T-cell (primary cell): ENCODE data around the gene RYK. TPM values are rescaled to one million over a fixed set of nuclear protein-coding genes. Genes with fewer than 3 reads are reported as not detected.

Experiments used
- ATAC-seq, 4 experiments: fragments of 200-7000 bp in 3 of 4; fragments of 150-1000 bp in 1 of 4; cut with Tn5 transposase; replicated peaks in 1 of 4; 1 replicate in 3 of 4; 2 replicates in 1 of 4; pipeline ENCODE4 v1.10.0; 2021; ENCODE audit warnings: moderate library complexity in 3 of 4, mild to moderate bottlenecking in 2 of 4, moderate number of reproducible peaks in 1 of 4
- CTCF ChIA-PET, 2 donors: fragments of 300-600 bp; sonication (Branson Sonifier 250); formaldehyde crosslinking; loops; one replicate each; lab custom pipeline; 2022; ENCODE audit warnings: antibody characterized with exemption in 2 of 2; lab: Charles Lee
- POLR2A ChIA-PET, 2 donors: fragments of 300-600 bp; sonication (Branson Sonifier 250); formaldehyde crosslinking; loops; one replicate each; lab custom pipeline; 2022; ENCODE audit warnings: antibody characterized with exemption in 2 of 2; lab: Charles Lee
- DNase-seq, 35 experiments: peaks; one replicate each; pipeline versions ENCODE4 v3.0.0 to v3.0.0-alpha.2; 2013 to 2023
- H3K27ac ChIP-seq: one replicate; pipeline ENCODE4 v1.5.1; 2013; ENCODE audit warnings: low read length
- H3K27me3 ChIP-seq, 2 experiments: replicated peaks in 1 of 2; 1 replicate in 1 of 2; 2 replicates in 1 of 2; pipeline versions ENCODE4 v1.6.1 to v1.7.0; 2013; ENCODE audit warnings: low read length in 1 of 2, mixed read lengths in 1 of 2; ENCODE audit not compliant: control insufficient read depth in 2 of 2, insufficient read depth in 2 of 2; ENCODE audit errors: extremely low read depth in 1 of 2
- H3K36me3 ChIP-seq, 2 donors: 1 replicate in 1 of 2; 2 replicates in 1 of 2; pipeline versions ENCODE4 v1.6.1 to v1.7.0; 2013; ENCODE audit warnings: low read length in 1 of 2; ENCODE audit not compliant: control insufficient read depth in 2 of 2, insufficient read depth in 1 of 2; ENCODE audit errors: extremely low read depth in 1 of 2
- H3K4me1 ChIP-seq, 2 experiments: 1 replicate in 1 of 2; 2 replicates in 1 of 2; pipeline versions ENCODE4 v1.6.1 to v1.7.0; 2013; ENCODE audit warnings: low read length in 2 of 2, mixed read lengths in 1 of 2; ENCODE audit not compliant: insufficient read depth in 2 of 2, control insufficient read depth in 1 of 2; ENCODE audit errors: extremely low read depth in 1 of 2
- H3K4me3 ChIP-seq, 2 donors: 1 replicate in 1 of 2; 2 replicates in 1 of 2; pipeline versions ENCODE4 v1.5.1 to v1.7.0; 2013; ENCODE audit warnings: mild to moderate bottlenecking in 2 of 2, low read length in 1 of 2, moderate library complexity in 1 of 2; ENCODE audit not compliant: control insufficient read depth in 1 of 2; ENCODE audit errors: extremely low read depth in 1 of 2
- H3K9me3 ChIP-seq: 2 replicates; pipeline ENCODE4 v1.7.0; 2013
- H3K27ac Mint-ChIP-seq, 2 donors: one replicate each; pipeline ENCODE4 v1.8.0; 2020 to 2021; ENCODE audit warnings: mild to moderate bottlenecking in 2 of 2, mixed read lengths in 2 of 2
- H3K27me3 Mint-ChIP-seq, 2 donors: one replicate each; pipeline ENCODE4 v1.8.0; 2021 to 2022; ENCODE audit warnings: mixed read lengths in 2 of 2
- H3K36me3 Mint-ChIP-seq: one replicate; pipeline ENCODE4 v1.8.0; 2021; ENCODE audit warnings: mixed read lengths
- H3K4me1 Mint-ChIP-seq, 3 donors: one replicate each; pipeline ENCODE4 v1.8.0; 2020 to 2022; ENCODE audit warnings: mixed read lengths in 3 of 3, mild to moderate bottlenecking in 1 of 3
- H3K4me3 Mint-ChIP-seq, 3 donors: one replicate each; pipeline ENCODE4 v1.8.0; 2020 to 2022; ENCODE audit warnings: mild to moderate bottlenecking in 3 of 3, mixed read lengths in 3 of 3, moderate library complexity in 3 of 3
- H3K9me3 Mint-ChIP-seq, 3 donors: one replicate each; pipeline ENCODE4 v1.8.0; 2020 to 2022; ENCODE audit warnings: mixed read lengths in 3 of 3
- WGBS: methylation state at CpG from one replicate; pipeline ENCODE4 v1.1.5; 2013; ENCODE audit warnings: missing lambda C conversion rate; ENCODE audit not compliant: insufficient coverage; 5-methylcytosine and 5-hydroxymethylcytosine counted together
- total RNA-seq, 35 experiments: library from RNA in 6 of 35; stranded (reverse) in 6 of 35; fragments of 120-200 nt in 1 of 35; gene quantifications; one replicate each; pipeline versions ENCODE4 v1.2.1 to v1.2.4 and lab custom pipeline; 2013 to 2026

The RYK gene
- 10 to 100 TPM; 33.6 to 46.3 (median 38.0) TPM for total RNA-seq
- 51.2 TPM for total RNA-seq (2013)
- total RNA-seq (lab: John Stamatoyannopoulos, UW): 44.2 to 80.4 (median 57.2) reads per million in 29 experiments

- Mint-ChIP-seq H3K27me3 (no peaks in the 10 kb centered on the region), H3K27ac (peak within 1 kb of the TSS; percentile 94), H3K9me3 (no peaks in the 10 kb centered on the region), H3K4me1 (peaks cover 46 to 60% (median 49%) of the 10 kb centered on the region in 3 donors), H3K4me3 (peak within 1 kb of the TSS; percentile 91 to 95 (median 94)), H3K36me3 (peaks cover 6% of the 10 kb centered on the region)
- peak within 1 kb of the TSS; percentile 70 to 89 for H3K4me3 ChIP-seq
- H3K27me3 ChIP-seq: no peaks in the 10 kb centered on the region
- ATAC-seq (peak; percentile 82 to 89 (median 88)), DNase-seq (peak; percentile 44 to 87 (median 64))
- ChIA-PET POLR2A (no interaction called here), CTCF (interaction anchor here (0.5 to 1.3 kb wide), 2 partner anchors 37 to 232 kb away, joined by 3 to 4 read pairs; no protein-coding TSS in a partner anchor)
- WGBS: under 1% methylated on average over 47 of the region's 59 CpGs
- H3K27ac ChIP-seq: peak within 1 kb of the TSS; percentile 58
- H3K36me3 ChIP-seq: no peaks in the 10 kb centered on the region
- peaks cover 7 to 14% of the 10 kb centered on the region in 2 experiments for H3K4me1 ChIP-seq
- H3K9me3 ChIP-seq: no peaks in the 10 kb centered on the region
Measured at GRCh38 chr3:134250717-134251220, at the start of gene RYK. Gene RYK, minus strand, starts transcription at chr3:134250859. Its CDS starts 205 bp downstream, at chr3:134250654.

- H3K27me3 Mint-ChIP-seq: peaks cover 8 to 11% of the 10 kb centered on the region in 2 donors
- ChIA-PET CTCF (interaction anchor here (0.7 kb wide), 2 partner anchors 176 to 482 kb away, joined by 3 to 6 read pairs; no protein-coding TSS in a partner anchor), POLR2A (no interaction called here)
- Histone ChIP-seq H3K4me1 (peaks cover under 1% of the 10 kb centered on the region in 2 experiments), H3K27ac (no peak overlapping the region), H3K27me3 (peaks cover 0 to 3% of the 10 kb centered on the region in 2 experiments), H3K4me3 (no peak overlapping the region), H3K36me3 (no peaks in the 10 kb centered on the region), H3K9me3 (no peaks in the 10 kb centered on the region)
- DNase-seq (no peak), ATAC-seq (no peak)
- no peaks in the 10 kb centered on the region for H3K36me3 Mint-ChIP-seq
- no peak overlapping the region for H3K27ac Mint-ChIP-seq
- H3K4me1 Mint-ChIP-seq: peaks cover 0 to 2% (median 0%) of the 10 kb centered on the region in 3 donors
- no peak overlapping the region for H3K4me3 Mint-ChIP-seq
- 100% methylated on average over 1 of the region's 1 CpG for WGBS
- peaks cover 0 to 4% (median 0%) of the 10 kb centered on the region in 3 donors for H3K9me3 Mint-ChIP-seq
Measured at GRCh38 chr3:134299888-134300206, 49.2 kb upstream of the RYK start.

- no peaks in the 10 kb centered on the region for H3K36me3 ChIP-seq
- no peak overlapping the region for H3K4me3 Mint-ChIP-seq
- CTCF ChIA-PET: interaction anchor here (0.6 to 0.7 kb wide), 3 partner anchors 176 to 481 kb away, joined by 3 to 6 read pairs (median 3); no protein-coding TSS in a partner anchor
- no peaks in the 10 kb centered on the region for H3K36me3 Mint-ChIP-seq
- POLR2A ChIA-PET: no interaction called here
- H3K4me1 Mint-ChIP-seq: peaks cover 0 to 2% (median 0%) of the 10 kb centered on the region in 3 donors
- H3K4me3 ChIP-seq: no peak overlapping the region
- H3K4me1 ChIP-seq: peaks cover 5 to 6% of the 10 kb centered on the region in 2 experiments
- no peak for ATAC-seq
- 54% methylated on average over 2 of the region's 4 CpGs for WGBS
- no peak overlapping the region for H3K27ac Mint-ChIP-seq
- no peaks in the 10 kb centered on the region for H3K9me3 ChIP-seq
- H3K9me3 Mint-ChIP-seq: peaks cover 0 to 4% (median 0%) of the 10 kb centered on the region in 3 donors
- peak in 1 of 35 experiments; percentile 9 for DNase-seq
- H3K27ac ChIP-seq: no peak overlapping the region
- H3K27me3 ChIP-seq: peaks cover 0 to 3% of the 10 kb centered on the region in 2 experiments
- peaks cover 8 to 11% of the 10 kb centered on the region in 2 donors for H3K27me3 Mint-ChIP-seq
Measured at GRCh38 chr3:134299185-134299887, 48.7 kb upstream of the RYK start.

- no CpG with 5 or more reads among the region's 2 CpGs for WGBS
- Histone ChIP-seq H3K27ac (no peak overlapping the region), H3K4me3 (no peak overlapping the region), H3K27me3 (peaks cover 3% of the 10 kb centered on the region in 2 experiments), H3K4me1 (peaks cover 5 to 12% of the 10 kb centered on the region in 2 experiments), H3K9me3 (no peaks in the 10 kb centered on the region), H3K36me3 (no peaks in the 10 kb centered on the region)
- H3K4me3 Mint-ChIP-seq: no peak overlapping the region
- H3K9me3 Mint-ChIP-seq: peaks cover 0 to 4% (median 0%) of the 10 kb centered on the region in 3 donors
- H3K4me1 Mint-ChIP-seq: peaks cover 0 to 2% (median 0%) of the 10 kb centered on the region in 3 donors
- DNase-seq (no peak), ATAC-seq (no peak)
- peaks cover 8 to 11% of the 10 kb centered on the region in 2 donors for H3K27me3 Mint-ChIP-seq
- no peak overlapping the region for H3K27ac Mint-ChIP-seq
- CTCF ChIA-PET: no interaction called here
- no peaks in the 10 kb centered on the region for H3K36me3 Mint-ChIP-seq
- POLR2A ChIA-PET: no interaction called here
Measured at GRCh38 chr3:134298249-134298648, 47.6 kb upstream of the RYK start.

GRCh38 chr3:134296616-134297015, 46.0 kb upstream of the RYK start:
- no peak overlapping the region for H3K27ac ChIP-seq
- peaks cover 5 to 14% of the 10 kb centered on the region in 2 experiments for H3K4me1 ChIP-seq
- no peak overlapping the region for H3K4me3 ChIP-seq
- no peak for ATAC-seq
- H3K36me3 ChIP-seq: no peaks in the 10 kb centered on the region
- ChIA-PET CTCF (interaction anchor here in 1 of 2 donors (0.9 kb wide), 1 partner anchor 182 kb away, joined by 3 read pairs; no protein-coding TSS in a partner anchor), POLR2A (no interaction called here)
- Mint-ChIP-seq H3K4me3 (no peak overlapping the region), H3K4me1 (peaks cover 0 to 2% (median 0%) of the 10 kb centered on the region in 3 donors), H3K9me3 (peaks cover 0 to 4% (median 0%) of the 10 kb centered on the region in 3 donors), H3K27me3 (peaks cover 8 to 11% of the 10 kb centered on the region in 2 donors), H3K36me3 (no peaks in the 10 kb centered on the region), H3K27ac (peak overlapping the region in 1 of 2 donors; percentile 9)
- no peaks in the 10 kb centered on the region for H3K9me3 ChIP-seq
- no peak for DNase-seq
- peaks cover 3% of the 10 kb centered on the region in 2 experiments for H3K27me3 ChIP-seq

- no peaks in the 10 kb centered on the region for H3K36me3 Mint-ChIP-seq
- no peak for ATAC-seq
- Histone ChIP-seq H3K4me3 (no peak overlapping the region), H3K27me3 (peaks cover 3% of the 10 kb centered on the region in 2 experiments), H3K27ac (no peak overlapping the region), H3K9me3 (no peaks in the 10 kb centered on the region), H3K36me3 (no peaks in the 10 kb centered on the region), H3K4me1 (peaks cover 5 to 14% of the 10 kb centered on the region in 2 experiments)
- ChIA-PET POLR2A (interaction anchor here in 1 of 2 donors (0.5 kb wide), 1 partner anchor 179 kb away, joined by 7 read pairs; no protein-coding TSS in a partner anchor), CTCF (interaction anchor here (0.7 to 1.3 kb wide), 3 partner anchors 13 to 183 kb away, joined by 3 to 4 read pairs (median 3); no protein-coding TSS in a partner anchor)
- H3K4me3 Mint-ChIP-seq: no peak overlapping the region
- H3K27ac Mint-ChIP-seq: peak overlapping the region in 1 of 2 donors; percentile 9
- WGBS: no CpG with 5 or more reads among the region's 1 CpG
- H3K27me3 Mint-ChIP-seq: peaks cover 8 to 11% of the 10 kb centered on the region in 2 donors
- H3K4me1 Mint-ChIP-seq: peaks cover 0 to 4% (median 0%) of the 10 kb centered on the region in 3 donors
- peaks cover 0 to 4% (median 0%) of the 10 kb centered on the region in 3 donors for H3K9me3 Mint-ChIP-seq
- no peak for DNase-seq
Measured at GRCh38 chr3:134295930-134296329, 45.3 kb upstream of the RYK start.
